A549 (cell line): ENCODE data around the gene MPL. TPM values are rescaled to one million over a fixed set of nuclear protein-coding genes. Genes with fewer than 3 reads are reported as not detected.

Experiments
- ATAC-seq, 2 experiments: fragments of 200-7000 bp in 1 of 2; fragments of >200 bp in 1 of 2; cut with Nextera tagmentation in 1 of 2; cut with Tn5 transposase in 1 of 2; 3 replicates each; pipeline versions ENCODE4 v1.8.0 to v1.9.1; 2018 to 2020; ENCODE audit warnings: mild to moderate bottlenecking in 1 of 2, moderate library complexity in 1 of 2
- CTCF ChIA-PET: fragments of 300-600 bp; sonication (Branson Sonifier 250); formaldehyde crosslinking; extraction: SDS; loops from one replicate; lab custom pipeline; 2021; ENCODE audit warnings: antibody characterized with exemption, inconsistent platforms; lab: Yijun Ruan, JAX
- POLR2A ChIA-PET: fragments of 350-600 bp; formaldehyde crosslinking; extraction: SDS; loops from one replicate; lab custom pipeline; 2021; ENCODE audit warnings: antibody characterized with exemption, inconsistent platforms; lab: Yijun Ruan, JAX
- DNase-seq, 2 experiments: peaks; one replicate each; pipeline versions ENCODE4 v3.0.0 to v3.0.0-alpha.2; 2011 to 2016; ENCODE audit warnings: low read depth in 1 of 2, low spot score in 1 of 2
- FAIRE-seq: peaks from 2 replicates; lab custom pipeline; 2011; peaks lifted over from hg19 to GRCh38; lab: Jason Lieb, UNC
- H3K27ac ChIP-seq, 2 experiments: fragments of >200 bp; sonication (Bioruptor Twin); formaldehyde crosslinking; 3 replicates each; pipeline ENCODE4 v1.5.1; 2016 to 2017
- H3K4me1 ChIP-seq: fragments of >200 bp; sonication (Bioruptor Twin); formaldehyde crosslinking; 3 replicates; pipeline ENCODE4 v1.6.1; 2016
- H3K4me2 ChIP-seq: fragments of >200 bp; sonication (Bioruptor Twin); formaldehyde crosslinking; 3 replicates; pipeline ENCODE4 v1.6.1; 2016
- H3K4me3 ChIP-seq: fragments of >200 bp; sonication (Bioruptor Twin); formaldehyde crosslinking; 3 replicates; pipeline ENCODE4 v1.5.1; 2016
- H3K9me3 ChIP-seq: fragments of >200 bp; sonication (Bioruptor Twin); formaldehyde crosslinking; 3 replicates; pipeline ENCODE4 v1.6.1; 2016
- CBX8 ChIP-seq: fragments of 200-600 bp; sonication (generic); IDR thresholded peaks from 2 replicates; pipeline ENCODE4 v1.6.1; 2016
- CHD2 ChIP-seq: fragments of 150-350 bp; IDR thresholded peaks from 2 replicates; pipeline ENCODE4 v1.6.1; 2014; ENCODE audit warnings: low read length; ENCODE audit not compliant: partially characterized antibody
- ESRRA ChIP-seq: fragments of 150-350 bp; IDR thresholded peaks from 2 replicates; pipeline ENCODE4 v1.6.1; 2014; ENCODE audit warnings: mild to moderate bottlenecking, low read length, borderline replicate concordance
- FOSB ChIP-seq: fragments of 250-450 bp; sonication (Bioruptor Pico); IDR thresholded peaks from 2 replicates; pipeline ENCODE4 v1.5.0; 2020; ENCODE audit warnings: mild to moderate bottlenecking, moderate library complexity
- FOXS1 ChIP-seq: fragments of 250-450 bp; sonication (Bioruptor Pico); IDR thresholded peaks from 2 replicates; pipeline ENCODE4 v1.5.0; 2020; ENCODE audit warnings: mild to moderate bottlenecking, moderate library complexity
- GATA3 ChIP-seq: IDR thresholded peaks from 2 replicates; pipeline ENCODE4 v1.6.1; 2012; ENCODE audit warnings: borderline replicate concordance
- HDAC2 ChIP-seq: fragments of 200-600 bp; sonication (generic); IDR thresholded peaks from 2 replicates; pipeline ENCODE4 v1.6.1; 2016
- HOXB5 ChIP-seq: fragments of 250-450 bp; sonication (Bioruptor Pico); IDR thresholded peaks from 2 replicates; pipeline ENCODE4 v1.5.0; 2020; ENCODE audit warnings: mild to moderate bottlenecking, moderate library complexity
- JUNB ChIP-seq: fragments of >200 bp; sonication (Bioruptor Twin); formaldehyde crosslinking; IDR thresholded peaks from 2 replicates; pipeline ENCODE4 v1.6.1; 2016
- KDM1A ChIP-seq: fragments of 200-600 bp; sonication (generic); IDR thresholded peaks from 2 replicates; pipeline ENCODE4 v1.6.1; 2016; ENCODE audit warnings: low read depth, mild to moderate bottlenecking
- MAZ ChIP-seq: fragments of 150-350 bp; IDR thresholded peaks from 2 replicates; pipeline ENCODE4 v1.6.1; 2014; ENCODE audit warnings: antibody characterized with exemption, low read depth, low read length, borderline replicate concordance
- NFE2L2 ChIP-seq: fragments of 150-350 bp; conservative IDR thresholded peaks from 2 replicates; pipeline ENCODE4 v1.6.1; 2014; ENCODE audit warnings: low read length
- PHF8 ChIP-seq: fragments of 200-600 bp; sonication (generic); IDR thresholded peaks from 2 replicates; pipeline ENCODE4 v1.6.1; 2016; ENCODE audit warnings: low read depth, mild to moderate bottlenecking, antibody characterized with exemption, moderate library complexity, borderline replicate concordance
- POLR2A ChIP-seq: IDR thresholded peaks from 2 replicates; pipeline ENCODE4 v1.6.1; 2012; ENCODE audit warnings: mild to moderate bottlenecking, low read length
- POLR2AphosphoS2 ChIP-seq: conservative IDR thresholded peaks from 2 replicates; pipeline ENCODE4 v1.6.1; 2012; ENCODE audit warnings: low read length, improper control_type of control experiment, inconsistent platforms
- RAD21 ChIP-seq, 2 experiments: fragments of >200 bp in 1 of 2; sonication (Bioruptor Twin) in 1 of 2; formaldehyde crosslinking in 1 of 2; IDR thresholded peaks in 1 of 2; conservative IDR thresholded peaks in 1 of 2; 2 replicates in 1 of 2; 3 replicates in 1 of 2; pipeline ENCODE4 v1.6.1; 2012 to 2018; ENCODE audit warnings: inconsistent platforms in 1 of 2
- ZC3H11A ChIP-seq: fragments of 450-650 bp; IDR thresholded peaks from 2 replicates; pipeline ENCODE4 v1.6.1; 2014; ENCODE audit warnings: antibody characterized with exemption, mild to moderate bottlenecking
- WGBS: methylation state at CpG from one replicate; pipeline ENCODE4 v1.1.6; 2017; ENCODE audit errors: missing lambda C conversion rate; 5-methylcytosine and 5-hydroxymethylcytosine counted together
- polyA plus RNA-seq, 4 experiments: library from polyadenylated mRNA; depleted of rRNA in 3 of 4; stranded (reverse); fragments of >200 nt; fragmentation: RNase III in 1 of 4; extraction: RNeasy Plus Mini Kit Qiagen cat#74134 plus additional on column Dnase treatment in 1 of 4; gene quantifications; 2 replicates in 3 of 4; 3 replicates in 1 of 4; pipeline ENCODE4 v1.2.3, GENCODE V29; 2011 to 2017
- TF ChIP-seq, protein P1 (sequence below): fragments of >200 bp; sonication (Bioruptor Twin); formaldehyde crosslinking; IDR thresholded peaks from 3 replicates; pipeline ENCODE4 v1.6.1; 2016
- TF ChIP-seq, protein P2 (sequence below): fragments of 250-450 bp; sonication (Bioruptor Pico); IDR thresholded peaks from 2 replicates; pipeline ENCODE4 v1.5.0; 2020; ENCODE audit warnings: low read depth, mild to moderate bottlenecking, moderate library complexity

The MPL gene
- polyA plus RNA-seq, 2 of the 4 experiments (the other 2 are of a cell fraction) = not detected

DNA sequence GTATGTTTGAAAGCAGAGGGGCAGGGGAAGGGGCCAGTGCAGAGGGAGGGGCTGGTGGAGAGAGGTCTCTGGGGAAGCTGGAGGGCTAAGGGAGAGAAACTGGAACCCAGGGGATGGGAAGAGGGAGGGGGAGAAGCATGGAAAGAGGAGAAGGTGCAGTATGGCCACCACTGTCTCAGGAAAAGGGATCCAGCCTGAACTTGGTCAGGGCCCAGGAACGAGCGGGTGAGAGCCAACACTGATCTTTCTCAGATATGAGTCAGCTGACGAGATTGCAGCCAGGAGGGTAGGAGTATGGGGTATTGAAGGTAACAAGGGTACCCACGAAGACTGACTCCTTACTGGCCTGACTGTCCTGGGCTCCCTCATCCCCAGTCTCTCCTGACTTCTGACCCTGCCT, 18.8 kb upstream of the MPL start:
- ChIA-PET CTCF (no interaction called here), POLR2A (no interaction called here)
- ATAC-seq (no peak; a peak in 1 of 6 replicates), DNase-seq (no peak), FAIRE-seq (no peak)
- Histone ChIP-seq H3K4me2 (no peak overlapping the region), H3K9me3 (no peaks in the 10 kb centered on the region), H3K27ac (no peak overlapping the region), H3K4me3 (no peak overlapping the region), H3K4me1 (no peaks in the 10 kb centered on the region)
- TF ChIP-seq HDAC2 (no peak), CHD2 (no peak), CBX8 (no peak), ESRRA (no peak), PHF8 (no peak), MAZ (no peak)
- 62% methylated on average over 4 of the region's 4 CpGs for WGBS

DNA sequence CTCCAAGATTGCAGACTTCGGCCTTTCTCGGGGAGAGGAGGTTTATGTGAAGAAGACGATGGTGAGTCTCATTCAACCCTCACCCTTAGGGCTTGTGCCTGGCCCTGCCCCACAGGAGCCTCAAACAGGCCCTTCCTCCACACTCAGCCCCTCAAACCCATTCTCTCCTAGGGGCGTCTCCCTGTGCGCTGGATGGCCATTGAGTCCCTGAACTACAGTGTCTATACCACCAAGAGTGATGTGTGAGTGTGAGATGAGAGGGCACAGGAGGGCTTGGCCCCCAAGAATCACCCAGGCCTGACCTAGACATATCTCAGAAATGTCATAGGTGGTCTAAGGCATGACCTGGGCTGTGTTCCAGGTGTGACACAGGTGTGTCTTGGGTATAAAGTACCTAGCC, 18.3 kb upstream of the MPL start:
- no peak for DNase-seq
- POLR2A ChIA-PET = no interaction called here
- CTCF ChIA-PET = no interaction called here

DNA sequence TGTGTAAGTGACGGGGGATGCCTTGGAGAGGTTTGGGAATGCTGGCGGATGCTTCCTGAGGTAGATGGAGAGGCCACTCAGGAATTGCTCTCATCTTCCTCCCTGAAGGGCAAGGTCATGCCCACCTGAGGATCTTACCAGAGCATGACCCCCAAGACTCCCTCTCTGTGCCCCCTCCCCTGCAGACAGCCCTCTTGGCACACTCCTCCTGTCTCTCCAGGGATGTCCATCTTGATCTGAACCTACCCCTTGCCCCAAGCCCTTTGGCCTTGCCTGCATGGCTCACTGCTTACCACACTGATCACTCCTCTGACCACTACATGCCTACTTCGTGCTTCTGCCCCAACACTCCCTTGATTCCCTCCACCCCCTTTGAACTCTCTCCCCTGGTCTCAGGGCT, 17.9 kb upstream of the MPL start:
- no peak for DNase-seq
- H3K4me1 ChIP-seq = no peaks in the 10 kb centered on the region
- FAIRE-seq = no peak
- H3K4me2 ChIP-seq = no peak overlapping the region
- no peak overlapping the region for H3K27ac ChIP-seq
- ATAC-seq = no peak
- TF ChIP-seq, protein P1, sequence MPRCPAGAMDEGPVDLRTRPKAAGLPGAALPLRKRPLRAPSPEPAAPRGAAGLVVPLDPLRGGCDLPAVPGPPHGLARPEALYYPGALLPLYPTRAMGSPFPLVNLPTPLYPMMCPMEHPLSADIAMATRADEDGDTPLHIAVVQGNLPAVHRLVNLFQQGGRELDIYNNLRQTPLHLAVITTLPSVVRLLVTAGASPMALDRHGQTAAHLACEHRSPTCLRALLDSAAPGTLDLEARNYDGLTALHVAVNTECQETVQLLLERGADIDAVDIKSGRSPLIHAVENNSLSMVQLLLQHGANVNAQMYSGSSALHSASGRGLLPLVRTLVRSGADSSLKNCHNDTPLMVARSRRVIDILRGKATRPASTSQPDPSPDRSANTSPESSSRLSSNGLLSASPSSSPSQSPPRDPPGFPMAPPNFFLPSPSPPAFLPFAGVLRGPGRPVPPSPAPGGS = no peak
- H3K9me3 ChIP-seq = no peaks in the 10 kb centered on the region
- CTCF ChIA-PET = no interaction called here
- POLR2A ChIA-PET = no interaction called here
- H3K4me3 ChIP-seq = no peak overlapping the region
- 100% methylated on average over 2 of the region's 3 CpGs for WGBS

More for the DNA sequence above, 18.3 kb upstream of the MPL start:
- no peak for TF ChIP-seq KDM1A
- TF ChIP-seq, all 56 proteins: peak for 0
- FAIRE-seq (no peak), ATAC-seq (no peak)
- no peak overlapping the region for H3K4me3 ChIP-seq
- H3K4me1 ChIP-seq = no peaks in the 10 kb centered on the region
- H3K4me2 ChIP-seq = no peak overlapping the region
- H3K27ac ChIP-seq = no peak overlapping the region
- H3K9me3 ChIP-seq = no peaks in the 10 kb centered on the region
- 74% methylated on average over 5 of the region's 5 CpGs for WGBS

DNA sequence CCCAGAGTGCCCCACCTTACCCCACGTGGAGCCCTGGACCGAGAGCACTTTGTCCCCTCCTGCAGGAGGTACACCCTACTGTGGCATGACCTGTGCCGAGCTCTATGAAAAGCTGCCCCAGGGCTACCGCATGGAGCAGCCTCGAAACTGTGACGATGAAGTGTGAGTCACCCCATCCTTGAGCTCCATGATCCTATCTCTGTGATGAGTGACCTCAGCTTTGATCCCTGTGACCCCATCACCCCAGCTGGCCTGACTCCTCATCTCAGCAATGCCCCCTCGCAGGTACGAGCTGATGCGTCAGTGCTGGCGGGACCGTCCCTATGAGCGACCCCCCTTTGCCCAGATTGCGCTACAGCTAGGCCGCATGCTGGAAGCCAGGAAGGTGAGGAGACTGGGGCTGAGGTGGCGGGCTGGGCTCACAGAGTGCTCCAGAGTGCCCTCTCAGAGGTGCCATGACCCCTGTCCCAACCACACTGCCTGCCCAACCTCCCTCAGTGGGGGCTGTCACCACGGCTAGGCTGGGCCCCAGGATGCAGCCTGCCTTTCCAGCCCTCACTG, 16.2 kb upstream of the MPL start:
- CTCF ChIA-PET = interaction anchor here (0.7 to 1.0 kb wide), 3 partner anchors 29 to 83 kb away, joined by 3 to 4 read pairs (median 3); no protein-coding TSS in a partner anchor
- WGBS = 79% methylated on average over 11 of the region's 16 CpGs
- FAIRE-seq = no peak
- H3K4me2 ChIP-seq = no peak overlapping the region
- no peak overlapping the region for H3K27ac ChIP-seq
- no peak for TF ChIP-seq HOXB5 (CRISPR knock-in tag)
- no peak for DNase-seq
- POLR2A ChIA-PET = no interaction called here
- no peaks in the 10 kb centered on the region for H3K4me1 ChIP-seq
- H3K9me3 ChIP-seq = peaks cover 5% of the 10 kb centered on the region; the same call in 1 of the 3 replicates
- no peak for ATAC-seq
- no peak overlapping the region for H3K4me3 ChIP-seq

DNA sequence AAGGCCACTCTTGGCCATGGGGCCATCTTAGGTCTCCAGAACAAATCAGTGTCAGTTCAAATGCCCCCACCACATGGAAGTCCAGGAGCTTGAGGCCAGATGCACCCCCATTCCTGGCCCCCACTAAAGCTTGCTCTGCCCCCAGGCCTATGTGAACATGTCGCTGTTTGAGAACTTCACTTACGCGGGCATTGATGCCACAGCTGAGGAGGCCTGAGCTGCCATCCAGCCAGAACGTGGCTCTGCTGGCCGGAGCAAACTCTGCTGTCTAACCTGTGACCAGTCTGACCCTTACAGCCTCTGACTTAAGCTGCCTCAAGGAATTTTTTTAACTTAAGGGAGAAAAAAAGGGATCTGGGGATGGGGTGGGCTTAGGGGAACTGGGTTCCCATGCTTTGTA, 15.1 kb upstream of the MPL start:
- no peak overlapping the region for H3K4me2 ChIP-seq
- FAIRE-seq (no peak), ATAC-seq (no peak), DNase-seq (no peak)
- peaks cover 7% of the 10 kb centered on the region; the same call in 1 of the 3 replicates for H3K9me3 ChIP-seq
- POLR2A ChIA-PET = no interaction called here
- no peak overlapping the region for H3K4me3 ChIP-seq
- CTCF ChIA-PET = no interaction called here
- TF ChIP-seq NFE2L2 (no peak), GATA3 (no peak), FOSB (CRISPR knock-in tag) (no peak), KDM1A (no peak), POLR2AphosphoS2 (no peak), FOXS1 (CRISPR knock-in tag) (no peak), POLR2A (no peak), RAD21 (conservative IDR thresholded peaks at IDR 0.05 in 1 of 2, IDR thresholded peaks at IDR 0.05 in 1 of 2) (no peak), HOXB5 (CRISPR knock-in tag) (no peak), ZC3H11A (no peak), JUNB (no peak), MAZ (no peak)
- TF ChIP-seq, protein P2, sequence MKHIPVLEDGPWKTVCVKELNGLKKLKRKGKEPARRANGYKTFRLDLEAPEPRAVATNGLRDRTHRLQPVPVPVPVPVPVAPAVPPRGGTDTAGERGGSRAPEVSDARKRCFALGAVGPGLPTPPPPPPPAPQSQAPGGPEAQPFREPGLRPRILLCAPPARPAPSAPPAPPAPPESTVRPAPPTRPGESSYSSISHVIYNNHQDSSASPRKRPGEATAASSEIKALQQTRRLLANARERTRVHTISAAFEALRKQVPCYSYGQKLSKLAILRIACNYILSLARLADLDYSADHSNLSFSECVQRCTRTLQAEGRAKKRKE = no peak
- WGBS = 72% methylated on average over 4 of the region's 5 CpGs
- H3K27ac ChIP-seq = no peak overlapping the region
- no peaks in the 10 kb centered on the region for H3K4me1 ChIP-seq
